IMR-90 (cell line): ENCODE results near the gene DNAH5. TPM values are rescaled to one million over a fixed set of nuclear protein-coding genes. Genes with fewer than 3 reads are reported as not detected.

Experiments
- ATAC-seq: fragments of 200-7000 bp; cut with Tn5 transposase; 2 replicates; pipeline ENCODE4 v1.9.1; 2020; ENCODE audit warnings: low read depth, mild to moderate bottlenecking, moderate library complexity
- BruUV-seq: library from RNA; stranded (reverse); fragments of 400-500 nt; replicated peaks from 2 replicates; lab custom pipeline; 2021; lab: Mats Ljungman, UMichigan
- CTCF ChIA-PET: fragments of 300-600 bp; formaldehyde crosslinking; extraction: SDS; loops from one replicate; lab custom pipeline; 2021; ENCODE audit warnings: antibody characterized with exemption; lab: Yijun Ruan, JAX
- POLR2A ChIA-PET: fragments of 300-600 bp; sonication (Branson Sonifier 250); formaldehyde crosslinking; loops from one replicate; lab custom pipeline; 2022; ENCODE audit warnings: antibody characterized with exemption; ENCODE audit not compliant: unreplicated experiment; lab: Charles Lee
- DNase-seq: peaks from one replicate; pipeline ENCODE4 v3.0.0; 2013
- H2AFZ ChIP-seq: replicated peaks from 2 replicates; pipeline ENCODE3; 2013; ENCODE audit warnings: low read length, mild to moderate bottlenecking; ENCODE audit not compliant: poor library complexity
- H2AK5ac ChIP-seq: 2 replicates; pipeline ENCODE4 v1.6.1; 2013; ENCODE audit warnings: low read depth, low read length, inconsistent platforms
- H2AK9ac ChIP-seq: replicated peaks from 2 replicates; pipeline ENCODE3; 2013; ENCODE audit warnings: mild to moderate bottlenecking, low read depth, low read length, moderate library complexity; ENCODE audit not compliant: poor library complexity
- H2BK120ac ChIP-seq: 2 replicates; pipeline ENCODE4 v1.6.1; 2013; ENCODE audit warnings: low read depth, low read length, inconsistent platforms
- H2BK15ac ChIP-seq: 3 replicates; pipeline ENCODE4 v1.6.1; 2013; ENCODE audit warnings: low read depth, low read length, inconsistent platforms
- H2BK20ac ChIP-seq: 2 replicates; pipeline ENCODE4 v1.6.1; 2013; ENCODE audit warnings: low read depth, mild to moderate bottlenecking, inconsistent platforms, low read length, moderate library complexity
- H2BK5ac ChIP-seq: 2 replicates; pipeline ENCODE4 v1.6.1; 2013; ENCODE audit warnings: mild to moderate bottlenecking, low read depth, low read length, inconsistent platforms; ENCODE audit not compliant: poor library complexity, severe bottlenecking
- H3K14ac ChIP-seq: replicated peaks from 2 replicates; pipeline ENCODE4 v1.6.1; 2013; ENCODE audit warnings: low read depth, low read length, inconsistent platforms
- H3K18ac ChIP-seq: 2 replicates; pipeline ENCODE4 v1.6.1; 2013; ENCODE audit warnings: low read depth, low read length, control low read depth
- H3K23ac ChIP-seq: 2 replicates; pipeline ENCODE4 v1.6.1; 2013; ENCODE audit warnings: low read depth, low read length, inconsistent platforms
- H3K27ac ChIP-seq: 2 replicates; pipeline ENCODE4 v1.5.1; 2013; ENCODE audit warnings: mild to moderate bottlenecking, control low read depth, low read length; ENCODE audit not compliant: insufficient read depth
- H3K27me3 ChIP-seq: 2 replicates; pipeline ENCODE4 v1.6.1; 2013; ENCODE audit warnings: low read length; ENCODE audit not compliant: control insufficient read depth, insufficient read depth
- H3K36me3 ChIP-seq: 2 replicates; pipeline ENCODE4 v1.6.1; 2013; ENCODE audit warnings: low read length, mixed read lengths; ENCODE audit not compliant: control insufficient read depth, insufficient read depth
- H3K4ac ChIP-seq: 2 replicates; pipeline ENCODE4 v1.6.1; 2013; ENCODE audit warnings: low read depth, low read length, inconsistent platforms
- H3K4me1 ChIP-seq: 2 replicates; pipeline ENCODE4 v1.6.1; 2013; ENCODE audit warnings: low read length, mixed read lengths; ENCODE audit not compliant: control insufficient read depth, insufficient read depth
- H3K4me2 ChIP-seq: 2 replicates; pipeline ENCODE4 v1.6.1; 2013; ENCODE audit warnings: low read depth, mild to moderate bottlenecking, control low read depth, low read length, moderate library complexity
- H3K4me3 ChIP-seq: 2 replicates; pipeline ENCODE4 v1.5.1; 2013; ENCODE audit warnings: low read depth, mild to moderate bottlenecking, control low read depth, low read length, moderate library complexity; ENCODE audit not compliant: insufficient read depth
- H3K56ac ChIP-seq: 2 replicates; pipeline ENCODE4 v1.6.1; 2013; ENCODE audit warnings: low read length, inconsistent platforms; ENCODE audit not compliant: insufficient read depth; ENCODE audit errors: extremely low read depth
- H3K79me1 ChIP-seq, 2 experiments: 2 replicates each; pipeline ENCODE4 v1.6.1; 2013; ENCODE audit warnings: low read length in 2 of 2, inconsistent platforms in 1 of 2, low read depth in 1 of 2
- H3K9ac ChIP-seq: 2 replicates; pipeline ENCODE4 v1.6.1; 2013; ENCODE audit warnings: low read depth, low read length, control low read depth
- H3K9me1 ChIP-seq: 2 replicates; pipeline ENCODE4 v1.6.1; 2013; ENCODE audit warnings: low read length, inconsistent platforms; ENCODE audit not compliant: insufficient read depth
- H3K9me3 ChIP-seq: 2 replicates; pipeline ENCODE4 v1.6.1; 2013; ENCODE audit warnings: low read length; ENCODE audit not compliant: control insufficient read depth, insufficient read depth
- H4K20me1 ChIP-seq: 2 replicates; pipeline ENCODE4 v1.6.1; 2013; ENCODE audit warnings: low read length, inconsistent platforms; ENCODE audit not compliant: insufficient read depth
- H4K5ac ChIP-seq: 2 replicates; pipeline ENCODE4 v1.6.1; 2013; ENCODE audit warnings: mild to moderate bottlenecking, low read depth, low read length, control low read depth
- H4K8ac ChIP-seq, 2 experiments: 2 replicates each; pipeline ENCODE4 v1.6.1; 2013; ENCODE audit warnings: low read depth in 2 of 2, low read length in 2 of 2, control low read depth in 1 of 2, inconsistent platforms in 1 of 2
- H4K91ac ChIP-seq: 2 replicates; pipeline ENCODE4 v1.6.1; 2013; ENCODE audit warnings: low read depth, low read length, inconsistent platforms; ENCODE audit not compliant: insufficient read depth
- BHLHE40 ChIP-seq: fragments of 150-350 bp; IDR thresholded peaks from 2 replicates; pipeline ENCODE4 v1.6.1; 2016; ENCODE audit warnings: mild to moderate bottlenecking, low read depth, low read length
- CEBPB ChIP-seq: IDR thresholded peaks from 2 replicates; pipeline ENCODE4 v1.6.1; 2012; ENCODE audit warnings: low read depth, low read length, improper control_type of control experiment
- CHD1 ChIP-seq: IDR thresholded peaks from 2 replicates; pipeline ENCODE4 v1.6.1; 2012; ENCODE audit warnings: low read depth, low read length, improper control_type of control experiment
- ELK1 ChIP-seq: fragments of 150-350 bp; IDR thresholded peaks from 2 replicates; pipeline ENCODE4 v1.6.1; 2016; ENCODE audit warnings: low read depth, mild to moderate bottlenecking, low read length, moderate library complexity, borderline replicate concordance
- FOS ChIP-seq: fragments of 150-350 bp; IDR thresholded peaks from 2 replicates; pipeline ENCODE4 v1.6.1; 2016; ENCODE audit warnings: low read depth, low read length
- MAFK ChIP-seq: IDR thresholded peaks from 2 replicates; pipeline ENCODE4 v1.6.1; 2012; ENCODE audit warnings: low read depth, low read length, improper control_type of control experiment
- MAZ ChIP-seq: IDR thresholded peaks from 2 replicates; pipeline ENCODE4 v1.6.1; 2012; ENCODE audit warnings: low read depth, mild to moderate bottlenecking, low read length, improper control_type of control experiment, moderate library complexity, borderline replicate concordance
- POLR2A ChIP-seq: IDR thresholded peaks from 2 replicates; pipeline ENCODE4 v1.6.1; 2012; ENCODE audit warnings: mild to moderate bottlenecking, low read depth, low read length
- RAD21 ChIP-seq: IDR thresholded peaks from 2 replicates; pipeline ENCODE4 v1.6.1; 2012; ENCODE audit warnings: low read length, improper control_type of control experiment
- RCOR1 ChIP-seq: IDR thresholded peaks from 2 replicates; pipeline ENCODE4 v1.6.1; 2012; ENCODE audit warnings: mild to moderate bottlenecking, low read length, improper control_type of control experiment; ENCODE audit not compliant: insufficient replicate concordance
- SMC3 ChIP-seq: fragments of 150-350 bp; IDR thresholded peaks from 2 replicates; pipeline ENCODE4 v1.6.1; 2016; ENCODE audit warnings: low read depth, mild to moderate bottlenecking, antibody characterized with exemption, low read length, moderate library complexity
- USF2 ChIP-seq: fragments of 150-350 bp; IDR thresholded peaks from 2 replicates; pipeline ENCODE4 v1.6.1; 2017; ENCODE audit warnings: mild to moderate bottlenecking, antibody characterized with exemption, low read length, low read depth
- WGBS, 2 experiments: methylation state at CpG; one replicate each; pipeline versions ENCODE4 v1.1.5 to v1.1.7; 2013; ENCODE audit warnings: missing lambda C conversion rate in 2 of 2; ENCODE audit not compliant: insufficient read length in 1 of 2; ENCODE audit errors: extremely low coverage in 2 of 2; 5-methylcytosine and 5-hydroxymethylcytosine counted together
- dilution Hi-C: fragments of 300-500 bp; cut with HindIII; formaldehyde crosslinking; loops from one replicate; pipeline ENCODE4 v1.14.3; 2018; ENCODE audit warnings: low sequenced_read_pairs; ENCODE audit not compliant: unreplicated experiment
- in situ Hi-C: fragments of 300-500 bp; cut with MboI; formaldehyde crosslinking; loops from 3 replicates; pipeline ENCODE4 v1.14.3; 2019; ENCODE audit warnings: low sequenced_read_pairs, inconsistent platforms, mixed read lengths
- intact Hi-C: fragments of 100-400 bp; cut with micrococcal nuclease; formaldehyde crosslinking; loops from 2 replicates; pipeline ENCODE4 v1.10.0; 2022
- polyA plus RNA-seq, 3 experiments: library from polyadenylated mRNA; depleted of rRNA; stranded (reverse); fragments of >200 nt; gene quantifications; 2 replicates each; pipeline ENCODE4 v1.2.3, GENCODE V29; 2012; ENCODE audit warnings: low replicate concordance in 1 of 3
- total RNA-seq: library from RNA; depleted of rRNA; stranded (reverse); fragments of >200 nt; gene quantifications from 2 replicates; pipeline ENCODE4 v1.2.3, GENCODE V29; 2012

DNAH5 gene
- total and polyA plus RNA-seq, 2 of the 4 experiments (the other 2 are of a cell fraction), result 1.9 to 4.3 TPM

GRCh38 chr5:13708906-13709305 is 235.6 kb downstream of the DNAH5 start:
- POLR2A ChIA-PET, result no interaction called here
- H2AK5ac ChIP-seq, result no peak overlapping the region
- H4K8ac ChIP-seq, result no peak overlapping the region
- H4K91ac ChIP-seq, result no peak overlapping the region
- H3K23ac ChIP-seq, result no peak overlapping the region; the same call in 1 of the 2 replicates
- no peak overlapping the region for H2BK15ac ChIP-seq
- ATAC-seq (no peak), DNase-seq (peak; percentile 11)
- peaks cover 3% of the 10 kb centered on the region; the same call in 1 of the 2 replicates for H3K9me1 ChIP-seq
- no peaks in the 10 kb centered on the region for H3K4me1 ChIP-seq
- H3K9me3 ChIP-seq, result no peaks in the 10 kb centered on the region
- no peak overlapping the region for H3K4me2 ChIP-seq
- intact Hi-C loops, result no loop called here
- dilution Hi-C loops, result no loop called here
- no TSS peak for BruUV-seq
- WGBS, 2 experiments, result no CpG with 5 or more reads among the region's 2 CpGs
- H2AFZ ChIP-seq, result no peak overlapping the region
- H3K36me3 ChIP-seq, result peaks cover 8% of the 10 kb centered on the region; the same call in 1 of the 2 replicates
- CTCF ChIA-PET, result no interaction called here
- H3K9ac ChIP-seq, result no peak overlapping the region
- no peak overlapping the region; the same call in 1 of the 2 replicates for H2BK20ac ChIP-seq
- in situ Hi-C loops, result no loop called here
- H3K27ac ChIP-seq, result no peak overlapping the region
- no peak for TF ChIP-seq ELK1
- TF ChIP-seq RCOR1, result no peak
- no peak for TF ChIP-seq FOS
- no peak for TF ChIP-seq CHD1
- TF ChIP-seq MAZ, result no peak
- TF ChIP-seq POLR2A, result no peak
- no peak for TF ChIP-seq BHLHE40
- no peak for TF ChIP-seq RAD21
- TF ChIP-seq MAFK, result no peak
- no peak for TF ChIP-seq CEBPB
- no peak for TF ChIP-seq SMC3
- no peak for TF ChIP-seq USF2
- H2BK120ac ChIP-seq, result 0 out of 2 replicates have a peak overlapping the region, but pooled peaks have one; percentile 3
- H3K14ac ChIP-seq, result no peak overlapping the region
- H2BK5ac ChIP-seq, result no peak overlapping the region
- no peaks in the 10 kb centered on the region for H4K20me1 ChIP-seq
- H3K4ac ChIP-seq, result no peak overlapping the region
- H3K79me1 ChIP-seq, result no peaks in the 10 kb centered on the region
- no peak overlapping the region for H3K56ac ChIP-seq
- no peaks in the 10 kb centered on the region for H3K27me3 ChIP-seq
- no peak overlapping the region for H3K18ac ChIP-seq
- no peak overlapping the region for H4K5ac ChIP-seq
- H3K4me3 ChIP-seq, result no peak overlapping the region
- no peak overlapping the region for H2AK9ac ChIP-seq
